Neural progenitor cell (in vitro differentiated cells): Measurements from ENCODE around the gene ABTB1.

ENCODE experiments used
- CTCF ChIP-seq: fragments of 200-600 bp; sonication (generic); IDR thresholded peaks from 2 replicates; pipeline ENCODE4 v1.5.1; 2017; ENCODE audit warnings: antibody characterized with exemption, mild to moderate bottlenecking
- EZH2 ChIP-seq: fragments of 200-600 bp; sonication (generic); IDR thresholded peaks from 2 replicates; pipeline ENCODE4 v1.6.1; 2017; ENCODE audit warnings: antibody characterized with exemption, mild to moderate bottlenecking, moderate library complexity
- EZH2phosphoT487 ChIP-seq: fragments of 200-600 bp; sonication (generic); IDR thresholded peaks from 2 replicates; pipeline ENCODE4 v1.6.1; 2017; ENCODE audit warnings: antibody characterized with exemption

GRCh38 chr3:127692501-127693335, 20.0 kb downstream of the ABTB1 start:
- TF ChIP-seq CTCF (no peak), EZH2phosphoT487 (no peak), EZH2 (no peak)
